HG02610 (cell line): ENCODE measurements around the gene PHF11.

ENCODE experiments used
- ATAC-seq: cut with Tn5 transposase; IDR thresholded peaks from one replicate; pipeline ENCODE4 v1.9.1; 2021; ENCODE audit warnings: mild to moderate bottlenecking, moderate library complexity; ENCODE audit not compliant: unreplicated experiment

PHF11 gene

DNA sequence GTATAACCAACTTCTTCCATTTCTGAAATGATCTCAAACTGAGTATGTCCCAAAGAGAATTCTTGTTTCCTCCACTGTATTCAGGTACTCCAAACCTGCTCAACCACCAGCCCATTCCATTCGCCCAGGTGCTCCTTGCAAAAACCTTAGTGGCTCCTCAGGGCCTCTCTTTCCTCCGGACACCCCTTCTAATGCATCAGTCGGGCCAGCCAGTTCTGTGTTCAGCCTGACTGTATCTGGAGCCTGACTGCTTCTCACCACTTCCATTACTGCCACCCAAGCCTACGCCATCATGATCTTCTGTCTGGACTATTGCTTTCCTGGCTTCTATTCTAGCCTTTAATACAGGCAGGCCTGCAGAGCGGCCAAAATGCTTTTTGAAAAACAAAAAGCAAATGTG is 1.5 kb downstream of the PHF11 start:
- ATAC-seq: no peak

- ATAC-seq: no peak
These were observed 2.5 kb downstream of the PHF11 start for GRCh38 chr13:49498206-49498605.

- no peak for ATAC-seq
These were observed 4.3 kb downstream of the PHF11 start for GRCh38 chr13:49499889-49500660.

GRCh38 chr13:49502954-49503353 is 7.2 kb downstream of the PHF11 start:
- ATAC-seq: no peak

- no peak for ATAC-seq
These were observed 8.2 kb downstream of the PHF11 start for GRCh38 chr13:49503951-49504350.

DNA sequence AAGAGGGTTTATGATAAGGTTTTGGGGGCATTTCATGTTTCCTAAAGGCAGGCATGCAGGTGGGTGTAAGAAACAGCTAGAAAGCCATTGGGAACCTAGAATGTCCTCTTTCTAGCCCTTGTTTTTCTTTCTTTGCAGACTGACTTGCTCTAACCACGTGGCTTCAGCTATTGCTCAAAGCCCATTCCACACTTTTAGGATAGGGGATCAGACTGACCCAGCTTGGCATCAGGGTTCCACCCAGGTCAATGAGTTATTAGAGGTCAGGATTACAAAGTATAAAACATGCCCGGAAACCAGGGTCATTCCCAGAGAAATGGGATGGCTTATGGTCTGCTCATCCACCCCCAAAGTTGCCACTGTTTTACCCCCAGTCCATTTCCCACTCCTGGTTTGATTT is 16.8 kb downstream of the PHF11 start:
- no peak for ATAC-seq

DNA sequence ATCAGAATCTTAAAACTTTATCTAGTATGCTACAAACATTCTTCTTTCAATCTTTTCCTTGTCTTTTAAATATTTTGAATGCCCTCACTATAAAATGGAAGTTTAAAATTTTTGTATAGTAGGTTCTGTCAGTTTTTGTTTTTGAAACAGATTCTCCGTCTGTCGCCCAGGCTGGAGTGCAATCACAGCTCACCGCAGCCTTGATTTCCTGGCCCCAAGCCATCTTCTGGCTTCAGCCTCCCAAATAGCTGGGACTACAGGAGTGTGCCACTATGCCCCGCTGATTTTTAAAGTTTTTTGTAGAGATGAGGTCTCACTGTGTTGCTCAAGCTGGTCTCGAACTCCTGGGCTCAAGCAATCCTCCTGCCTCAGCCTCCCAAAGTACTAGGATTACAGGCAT is 20.7 kb downstream of the PHF11 start:
- no peak for ATAC-seq

DNA sequence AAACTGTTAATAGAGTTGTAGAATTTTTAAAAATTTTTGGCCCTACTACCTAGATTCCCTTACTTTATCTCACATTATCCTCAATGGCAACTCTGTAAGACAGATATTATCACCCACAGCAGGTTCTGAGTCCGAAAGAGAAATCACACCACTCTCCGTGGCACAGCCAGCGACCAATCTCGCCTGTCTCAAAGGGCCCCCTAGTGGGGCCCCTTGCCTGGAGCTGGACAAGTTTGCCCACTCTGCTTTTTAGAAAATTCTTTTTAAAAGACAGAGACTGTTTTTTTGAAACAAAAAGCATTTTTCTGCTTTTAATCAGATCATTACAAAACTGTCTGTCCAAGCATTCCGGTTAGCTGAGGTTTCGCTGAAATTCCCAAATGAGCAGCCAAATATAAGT is 21.7 kb downstream of the PHF11 start:
- no peak for ATAC-seq

DNA sequence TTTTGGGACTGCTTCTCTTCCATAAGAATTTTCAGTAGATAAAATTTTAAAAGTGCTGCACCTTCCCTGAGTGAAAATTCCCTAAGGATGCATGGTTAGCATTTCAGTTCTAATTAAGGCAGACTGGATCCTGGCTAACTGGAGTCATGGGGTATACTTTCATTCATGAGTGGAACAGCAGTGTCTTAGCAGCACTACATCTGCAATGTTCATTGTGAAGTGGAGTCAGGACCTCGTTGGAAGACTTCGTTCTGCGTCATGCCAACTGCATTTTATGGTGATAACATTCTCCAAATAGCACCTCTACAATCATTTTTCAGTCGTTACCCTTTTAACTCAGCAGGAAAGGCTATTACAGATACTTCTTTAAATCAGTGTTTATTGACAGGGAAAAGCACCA is 25.5 kb downstream of the PHF11 start:
- no peak for ATAC-seq

GRCh38 chr13:49524740-49525501 is 29.2 kb downstream of the PHF11 start:
- no peak for ATAC-seq

DNA sequence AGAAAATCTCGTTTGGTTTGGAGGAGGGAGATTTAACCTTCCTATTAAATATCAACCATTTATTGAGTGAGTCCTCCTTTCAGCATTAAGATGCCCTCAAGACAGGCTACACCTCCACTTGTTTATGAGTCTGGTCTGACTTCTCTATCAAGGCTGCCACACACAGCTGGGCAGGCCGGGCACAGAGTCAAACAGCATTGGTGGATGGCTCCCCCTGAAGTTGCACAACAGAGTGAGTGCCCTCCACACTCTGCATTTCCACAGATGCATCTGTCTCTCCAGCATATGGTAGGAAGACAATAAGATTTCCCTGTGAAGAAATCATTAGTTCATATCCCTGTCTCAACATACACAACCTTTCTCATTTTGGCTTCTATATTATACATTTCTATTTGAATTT is 31.4 kb downstream of the PHF11 start:
- ATAC-seq: no peak

DNA sequence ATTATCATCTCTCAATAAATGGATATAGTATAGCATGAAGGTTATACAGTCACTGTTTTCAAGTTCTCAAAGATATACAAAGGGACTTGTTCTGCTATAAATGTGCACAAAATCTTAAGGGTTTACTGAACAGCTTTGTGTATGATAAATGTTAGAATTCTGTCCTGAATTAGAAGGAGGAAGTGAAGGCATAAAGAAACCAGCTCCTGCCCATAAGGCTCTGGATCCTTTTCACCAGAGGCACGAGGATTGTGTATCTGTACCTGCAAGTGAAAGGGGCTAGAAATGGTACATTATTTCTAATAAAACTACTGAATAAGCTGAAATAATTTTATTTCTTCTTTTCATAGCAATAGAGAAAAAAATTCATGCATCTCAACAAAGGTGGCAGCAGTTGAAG is 32.4 kb downstream of the PHF11 start:
- ATAC-seq: no peak

DNA sequence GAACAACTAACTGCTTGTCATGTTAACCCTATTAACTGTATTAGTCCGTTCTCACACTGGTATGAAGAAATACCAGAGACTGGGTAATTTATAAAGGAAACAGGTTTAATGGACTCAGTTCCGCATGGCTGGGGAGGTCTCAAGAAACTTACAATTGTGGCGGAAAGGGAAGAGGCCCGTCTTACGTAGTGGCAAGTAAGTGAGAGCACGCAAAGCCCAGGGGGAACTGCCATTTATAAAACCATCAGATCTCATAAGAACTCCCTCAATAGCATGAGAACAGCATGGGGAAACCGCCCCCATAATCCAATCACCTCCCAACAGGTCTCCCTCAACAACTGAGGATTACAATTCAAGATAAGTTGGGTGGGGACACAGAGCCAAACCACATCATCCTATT is 34.7 kb downstream of the PHF11 start:
- peak; percentile 72 for ATAC-seq

DNA sequence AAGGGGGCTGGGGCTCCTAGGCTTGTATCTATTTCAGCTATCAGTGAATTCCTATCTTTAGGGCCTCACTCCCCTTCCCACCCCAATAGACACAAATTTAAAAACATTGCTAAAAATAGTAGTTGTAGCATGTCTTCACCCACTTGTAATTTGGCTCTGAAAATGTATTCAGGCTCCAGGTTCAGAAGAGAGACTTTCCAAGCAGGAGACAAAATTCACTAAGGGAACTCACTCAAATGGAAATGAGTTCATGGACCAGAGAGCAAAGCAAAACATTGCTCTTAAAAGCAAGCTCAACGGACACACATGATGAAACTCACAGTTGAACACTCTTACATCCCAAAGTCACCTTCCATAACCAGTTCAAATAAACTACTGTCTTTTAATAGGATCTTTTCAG is 36.8 kb downstream of the PHF11 start:
- ATAC-seq: no peak

DNA sequence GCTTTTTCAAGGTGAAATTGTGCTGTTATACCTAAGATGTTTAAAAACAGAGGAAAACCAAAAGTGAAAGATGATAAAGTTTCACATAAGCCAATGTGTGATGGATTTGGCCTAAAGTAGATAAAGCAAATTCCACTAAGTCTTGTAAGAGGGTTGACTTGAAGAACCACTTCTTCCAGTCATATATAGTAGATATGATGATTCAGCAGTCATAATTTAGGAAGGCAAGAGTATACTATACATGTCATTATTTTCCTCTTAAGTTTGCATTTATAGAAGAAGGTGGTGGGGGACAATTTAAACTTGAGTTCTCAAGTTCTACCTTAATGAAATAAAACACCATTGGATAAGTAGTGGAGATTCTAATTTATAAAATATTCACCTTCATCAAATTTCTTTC is 37.3 kb downstream of the PHF11 start:
- no peak for ATAC-seq

GRCh38 chr13:49533591-49534269 is 38.0 kb downstream of the PHF11 start:
- no peak for ATAC-seq

GRCh38 chr13:49536144-49536873 is 40.6 kb downstream of the PHF11 start:
- no peak for ATAC-seq

DNA sequence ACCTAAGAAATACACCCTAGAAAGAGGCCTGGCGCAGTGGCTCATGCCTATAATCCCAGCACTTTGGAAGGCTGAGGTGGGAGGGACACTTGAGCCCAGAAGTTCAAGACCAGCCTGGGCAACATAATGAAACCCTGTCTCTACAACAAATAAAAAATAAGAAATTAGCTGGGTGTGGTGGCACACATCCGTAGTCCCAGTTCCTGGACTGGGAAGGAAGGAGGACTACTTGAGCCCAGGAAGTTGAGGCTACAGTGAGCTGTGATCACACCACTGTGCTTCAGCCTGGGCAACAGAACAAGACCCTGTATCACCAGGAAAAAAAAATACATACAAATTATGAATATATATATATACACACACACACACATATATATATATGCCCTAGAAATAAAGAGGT is 42.7 kb downstream of the PHF11 start:
- ATAC-seq: no peak

- ATAC-seq: no peak
These were observed 43.6 kb downstream of the PHF11 start for GRCh38 chr13:49539313-49539712.

- no peak for ATAC-seq
These were observed 44.0 kb downstream of the PHF11 start for GRCh38 chr13:49539746-49540145.

GRCh38 chr13:49540552-49540951 is 44.8 kb downstream of the PHF11 start:
- ATAC-seq: no peak
